IPS-18c (cell line): Measurements from ENCODE around the gene TTLL1.
"Not testable (repeated sequence)": the region's sequence is repeated elsewhere in the genome, so short reads cannot be mapped to it uniquely, and the experiment has no call there.

Experiments
- H3K4me3 ChIP-seq: 2 replicates; pipeline ENCODE4 v1.7.0; 2013; ENCODE audit warnings: low read depth, mild to moderate bottlenecking, low read length, moderate library complexity; ENCODE audit not compliant: insufficient read depth
- H3K9me3 ChIP-seq: one replicate; pipeline ENCODE4 v1.6.1; 2013; ENCODE audit warnings: mild to moderate bottlenecking, low read length, moderate library complexity; ENCODE audit not compliant: control insufficient read depth, insufficient read depth

TTLL1 gene

DNA sequence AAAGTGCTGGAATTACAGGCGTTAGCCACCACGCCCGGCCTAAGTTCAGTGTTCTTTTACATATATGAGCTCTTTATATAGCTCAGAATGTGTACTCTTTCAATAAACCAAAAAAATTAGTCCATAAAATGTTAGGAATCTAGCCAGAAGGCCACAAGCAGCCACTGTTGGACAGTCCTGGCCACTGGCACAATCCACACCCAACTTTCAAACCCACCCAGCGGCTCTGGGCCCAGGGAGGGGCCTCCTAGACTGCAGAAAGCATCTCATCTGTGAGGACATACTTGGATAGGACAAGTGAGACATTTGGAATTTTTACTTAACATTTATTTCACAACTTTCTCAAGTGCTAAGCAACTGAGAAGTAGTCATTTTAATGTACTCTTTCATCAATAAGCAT, 80.7 kb downstream of the TTLL1 start:
- Histone ChIP-seq H3K4me3 (no peak overlapping the region), H3K9me3 (no peaks in the 10 kb centered on the region)

DNA sequence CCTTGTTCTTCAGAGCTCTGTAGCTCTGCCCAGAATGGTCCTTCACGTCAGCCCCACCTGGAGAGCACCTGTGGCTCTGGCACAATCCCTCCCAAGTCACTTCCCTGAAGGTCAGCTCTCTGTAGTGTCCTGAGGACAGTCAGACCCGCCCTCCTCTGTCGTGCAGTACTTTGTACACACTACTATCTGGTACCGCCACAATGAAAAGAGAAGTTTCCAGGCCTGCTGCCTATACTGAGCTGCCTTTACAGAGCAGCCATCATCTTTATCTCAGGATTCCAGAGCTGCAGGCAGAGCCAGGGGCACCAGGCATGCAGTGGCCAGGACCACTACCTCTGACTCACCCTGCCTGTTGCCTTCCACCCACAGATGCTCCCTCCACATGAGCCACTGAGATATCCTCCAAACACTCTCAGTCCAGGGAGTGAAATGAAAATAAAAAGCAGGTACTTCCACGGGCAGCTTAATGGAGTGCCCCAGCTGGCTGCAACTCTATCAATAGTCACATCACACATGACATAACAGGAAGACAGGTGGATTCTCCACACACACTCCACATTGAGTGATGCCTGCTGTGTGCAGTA, 81.6 kb downstream of the TTLL1 start:
- no peak overlapping the region for H3K4me3 ChIP-seq
- no peaks in the 10 kb centered on the region for H3K9me3 ChIP-seq

DNA sequence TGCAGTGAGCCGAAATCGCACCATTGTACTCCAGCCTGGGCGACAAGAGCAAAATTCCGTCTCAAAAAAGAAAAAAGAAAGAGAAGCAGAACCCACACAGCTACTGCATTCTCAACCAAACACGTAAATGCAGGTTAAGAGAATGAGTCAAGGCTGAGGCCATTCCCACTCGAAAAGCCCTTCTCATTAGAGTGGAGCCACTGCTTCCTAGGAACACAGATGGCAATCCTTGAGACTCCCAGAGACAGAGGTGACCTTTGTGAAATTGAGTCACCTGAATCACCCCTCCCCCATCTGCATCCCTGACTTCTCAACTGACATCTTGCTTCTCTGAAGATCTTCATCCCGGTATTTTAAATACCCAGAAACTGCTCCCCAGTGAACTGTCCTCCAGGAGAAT, 82.4 kb downstream of the TTLL1 start:
- no peaks in the 10 kb centered on the region for H3K9me3 ChIP-seq
- H3K4me3 ChIP-seq: no peak overlapping the region

DNA sequence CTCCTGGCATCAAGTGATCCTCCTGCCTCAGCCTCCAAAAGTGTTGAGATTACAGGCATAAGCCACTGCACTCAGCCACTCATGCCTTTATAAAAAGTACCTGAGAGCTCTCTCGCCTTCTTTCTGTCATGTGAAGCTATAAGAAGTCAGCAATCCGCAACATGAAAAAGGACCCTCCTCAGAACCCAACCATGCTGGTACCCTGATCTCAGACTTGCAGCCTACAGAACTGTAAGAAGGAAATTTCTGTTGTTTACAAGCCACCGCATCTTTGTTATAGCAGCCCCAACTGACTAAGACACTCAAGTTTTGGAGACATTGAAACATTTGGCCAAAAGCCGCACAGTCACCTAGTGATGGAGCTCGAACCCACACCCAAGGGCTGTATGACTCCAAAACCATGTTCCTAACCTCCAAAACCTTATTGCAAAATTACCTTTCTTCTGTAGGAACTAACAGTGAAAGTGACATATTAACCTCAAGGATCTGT, 83.1 kb downstream of the TTLL1 start:
- H3K9me3 ChIP-seq: peaks cover 2% of the 10 kb centered on the region
- no peak overlapping the region for H3K4me3 ChIP-seq

DNA sequence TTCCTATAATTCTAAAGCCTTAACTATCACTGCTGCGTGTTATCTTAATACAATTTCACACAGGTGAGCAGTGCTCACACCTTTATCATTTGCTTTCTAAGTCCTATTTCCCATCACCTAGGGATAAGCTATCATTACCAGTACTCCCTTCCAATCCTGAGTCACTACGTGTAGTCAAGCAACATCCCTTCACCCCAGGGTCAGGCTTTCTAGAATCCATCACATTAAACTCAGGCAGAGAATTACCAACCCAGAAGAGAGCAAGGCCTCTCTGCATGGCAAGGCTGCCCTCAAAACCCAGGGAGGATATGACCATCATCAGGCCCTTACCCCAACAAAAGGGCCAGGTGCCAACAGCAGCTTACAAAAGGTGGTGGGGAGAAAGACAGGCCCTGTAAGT, 84.1 kb downstream of the TTLL1 start:
- Histone ChIP-seq H3K4me3 (no peak overlapping the region), H3K9me3 (peaks cover 2% of the 10 kb centered on the region)

DNA sequence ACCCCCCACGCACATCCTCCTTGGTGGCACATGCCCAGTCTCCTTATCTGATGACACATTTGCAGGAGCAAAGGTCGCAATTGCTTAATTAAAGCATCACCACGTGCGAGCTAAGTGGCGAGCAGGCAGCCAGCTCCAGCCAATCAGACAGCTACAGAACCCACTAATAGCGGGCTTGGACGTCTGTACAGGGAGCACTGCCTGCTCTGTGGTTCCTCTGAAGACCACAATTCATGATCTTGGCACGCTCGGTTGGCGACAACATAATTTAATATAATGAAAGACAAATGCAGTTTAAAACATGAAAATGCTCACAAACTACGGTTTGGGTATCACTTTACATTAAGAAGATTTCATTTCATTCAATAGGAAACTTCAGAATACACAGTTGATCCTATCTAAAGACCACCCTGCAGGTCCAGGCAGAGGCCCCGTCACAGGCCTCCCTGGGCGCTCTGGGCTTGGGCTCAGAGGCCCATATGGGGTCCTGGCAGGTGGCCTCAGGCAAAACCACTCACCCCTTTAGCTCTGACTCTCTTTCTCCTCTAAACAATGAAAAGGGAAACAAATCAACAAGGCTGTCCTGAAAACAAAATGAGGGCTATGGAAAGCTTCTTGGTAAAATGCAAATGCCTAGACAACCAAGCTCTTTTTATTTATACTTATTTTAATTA, 84.7 kb downstream of the TTLL1 start:
- H3K4me3 ChIP-seq: no peak overlapping the region
- peaks cover 2% of the 10 kb centered on the region for H3K9me3 ChIP-seq

DNA sequence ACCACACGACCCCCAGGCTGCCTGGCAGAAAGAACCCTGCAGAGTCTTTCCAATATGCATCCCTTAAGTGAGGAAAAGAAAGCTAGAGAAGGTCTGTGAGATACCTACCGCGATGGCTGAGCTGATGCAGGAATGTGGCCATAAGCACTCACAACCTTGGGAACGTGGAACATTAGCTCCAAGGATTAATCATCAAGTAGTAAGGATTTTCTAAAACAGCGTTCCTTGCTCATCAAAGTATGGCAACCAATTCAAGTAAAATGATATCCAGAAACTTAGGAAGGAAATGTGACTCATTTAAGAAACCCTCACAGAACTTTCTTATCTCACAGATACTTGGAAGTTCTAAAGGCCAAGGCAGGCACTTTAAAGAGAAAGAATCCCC, 87.0 kb downstream of the TTLL1 start:
- Histone ChIP-seq H3K9me3 (peaks cover 2% of the 10 kb centered on the region), H3K4me3 (no peak overlapping the region)

DNA sequence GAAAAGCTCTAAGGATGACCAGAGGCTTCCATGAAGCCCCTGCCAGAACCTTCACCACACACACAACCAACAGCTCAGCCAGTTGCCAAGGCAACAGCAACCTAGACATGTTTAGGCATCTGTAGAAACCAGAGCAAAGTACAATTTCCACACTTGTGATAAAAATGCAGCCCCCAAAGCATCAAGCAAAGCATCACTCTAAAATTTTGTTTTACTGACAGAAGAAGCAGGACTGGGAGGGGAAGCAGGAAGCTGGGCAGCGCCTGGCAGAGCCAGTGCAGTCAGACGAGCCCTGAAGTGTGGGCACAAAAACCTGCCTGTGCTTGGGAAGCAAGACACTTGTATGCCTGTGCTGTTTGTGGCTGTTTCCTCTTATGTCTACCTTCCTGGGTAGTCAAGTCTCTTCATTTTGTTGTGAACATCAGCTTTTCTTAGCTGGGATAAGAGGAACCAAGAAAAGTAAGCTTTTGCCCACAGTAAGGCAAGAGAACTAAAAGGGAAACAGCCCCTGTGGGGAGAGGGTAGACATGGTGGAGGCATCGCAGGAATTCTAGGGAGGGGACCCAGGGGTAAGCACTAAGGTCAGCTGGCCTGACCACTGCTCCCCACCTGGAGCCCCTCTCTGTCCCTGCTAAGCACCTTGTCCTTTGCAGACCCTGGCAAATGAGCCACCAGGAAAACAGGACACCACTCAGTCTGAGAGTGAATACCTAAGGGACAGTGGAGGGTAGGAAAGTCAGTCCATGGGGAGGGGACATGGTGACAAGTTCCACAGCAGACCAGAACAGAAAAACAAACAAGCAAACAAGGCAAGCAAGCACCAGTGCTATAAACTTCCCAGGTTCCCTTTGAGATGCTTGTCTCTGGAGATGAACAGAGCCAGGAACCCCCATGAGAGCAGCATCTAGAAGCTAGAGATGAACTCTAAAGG, 87.7 kb downstream of the TTLL1 start:
- Histone ChIP-seq H3K9me3 (peaks cover 2% of the 10 kb centered on the region), H3K4me3 (no peak overlapping the region)

DNA sequence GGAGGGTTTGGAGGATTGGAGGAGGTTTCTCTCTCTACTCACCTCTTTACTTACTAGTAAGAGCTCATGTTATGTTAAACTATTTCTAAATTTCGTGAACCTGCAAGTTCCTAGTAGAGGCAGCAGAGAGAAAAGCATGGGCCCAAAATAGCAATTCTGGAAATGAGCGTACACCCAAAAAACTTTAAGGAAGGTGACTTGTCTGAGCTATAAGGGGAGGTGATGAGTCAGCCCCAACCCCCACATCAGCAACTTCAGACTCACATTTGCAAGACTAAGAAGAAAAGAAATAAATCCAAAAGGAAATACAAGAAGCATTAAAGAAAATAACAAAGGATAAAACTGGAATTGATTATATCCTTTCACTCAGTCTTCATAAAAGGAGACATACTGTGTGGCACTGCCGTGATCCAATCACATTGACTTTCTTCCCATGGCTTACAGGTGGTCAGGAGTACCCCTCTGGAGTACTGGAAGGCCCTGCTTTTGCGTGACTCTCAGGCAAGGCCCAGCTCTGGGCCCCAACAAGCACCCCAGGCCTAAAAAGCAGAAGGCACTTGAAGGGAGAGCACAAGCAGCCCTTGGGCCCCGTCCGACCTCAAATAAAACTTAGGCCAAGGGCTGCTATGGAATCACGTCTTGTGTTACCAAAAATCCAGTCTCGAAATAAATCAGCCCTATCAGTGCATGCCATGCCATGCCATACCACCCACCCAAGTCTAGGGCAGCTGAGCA, 88.6 kb downstream of the TTLL1 start:
- H3K4me3 ChIP-seq: no peak overlapping the region
- H3K9me3 ChIP-seq: peaks cover 2% of the 10 kb centered on the region

DNA sequence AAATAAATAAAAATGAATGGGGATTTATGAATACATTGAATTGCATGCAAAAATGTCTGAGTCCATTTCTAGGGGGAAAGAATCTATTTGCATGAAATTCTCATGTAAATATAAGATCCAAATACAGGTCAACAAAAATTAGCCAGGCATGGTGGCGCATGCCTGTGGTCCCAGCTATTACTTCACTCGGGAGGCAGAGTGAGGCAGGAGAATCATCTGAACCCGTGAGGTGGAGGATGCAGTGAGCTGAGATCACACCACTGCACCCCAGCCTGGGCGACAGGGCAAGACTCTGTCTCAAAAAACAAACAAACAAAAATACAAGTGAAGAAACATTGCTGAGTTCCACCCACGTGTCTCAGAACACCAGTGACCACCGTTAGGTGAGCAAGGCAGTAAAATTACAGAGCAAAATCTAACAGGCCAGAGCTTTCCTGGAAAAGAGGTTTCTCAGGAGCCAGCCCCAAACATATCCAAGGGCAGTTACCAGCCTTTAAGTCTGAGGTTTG, 91.6 kb downstream of the TTLL1 start:
- Histone ChIP-seq H3K9me3 (peaks cover 2% of the 10 kb centered on the region), H3K4me3 (no peak overlapping the region)

DNA sequence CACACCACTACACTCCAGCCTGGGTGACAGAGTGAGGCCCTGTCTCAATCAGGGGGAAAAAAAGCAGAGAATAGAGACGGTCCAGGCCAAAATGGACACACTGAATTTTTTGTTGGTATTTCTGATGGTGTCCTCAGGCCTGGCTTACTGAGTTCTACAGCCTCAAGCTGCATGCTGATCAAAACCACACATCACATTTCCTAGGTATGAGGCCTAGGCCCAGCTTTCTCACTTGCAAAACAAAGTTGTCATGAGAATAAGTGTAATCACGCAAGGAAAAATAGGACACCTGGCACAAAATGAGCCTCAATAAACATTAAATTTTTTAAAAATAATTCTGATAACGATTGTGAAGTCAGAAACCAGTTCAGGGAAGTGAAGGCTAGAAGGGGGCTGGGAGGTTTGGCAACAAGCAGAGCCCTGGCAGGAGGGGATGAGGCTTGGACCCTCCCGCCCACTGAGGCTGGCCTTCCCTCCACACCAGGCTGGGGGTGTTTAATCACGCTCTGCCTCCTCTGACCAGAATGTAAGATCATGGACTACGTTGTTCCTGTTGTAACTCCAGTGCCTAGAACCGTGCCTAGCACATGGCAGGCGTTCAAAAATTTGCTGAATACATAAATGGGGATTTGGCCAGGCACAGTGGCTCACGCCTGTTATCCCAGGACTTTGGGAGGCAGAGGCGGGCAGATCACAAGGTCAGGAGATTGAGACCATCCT, 92.4 kb downstream of the TTLL1 start:
- Histone ChIP-seq H3K9me3 (peaks cover 2% of the 10 kb centered on the region), H3K4me3 (no peak overlapping the region)

DNA sequence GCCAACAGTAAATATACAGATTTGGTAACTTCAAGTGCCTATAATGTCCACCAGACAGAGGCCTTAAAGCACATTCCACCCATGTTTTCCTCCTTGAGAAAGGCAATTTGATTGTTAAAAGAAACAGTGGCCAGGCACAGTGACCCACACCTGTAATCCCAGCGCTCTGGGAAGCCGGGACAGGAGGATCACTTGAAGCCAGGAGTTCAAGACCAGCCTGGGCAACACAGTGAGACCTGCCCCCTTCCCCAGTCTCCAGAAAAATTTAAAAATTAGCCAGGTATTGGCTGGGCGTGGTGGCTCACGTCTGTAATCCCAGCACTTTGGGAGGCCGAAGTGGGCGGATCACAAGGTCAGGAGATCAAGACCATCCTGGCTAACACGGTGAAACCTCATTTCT, 93.5 kb downstream of the TTLL1 start:
- not testable (repeated sequence) for H3K4me3 ChIP-seq, H3K9me3 ChIP-seq

DNA sequence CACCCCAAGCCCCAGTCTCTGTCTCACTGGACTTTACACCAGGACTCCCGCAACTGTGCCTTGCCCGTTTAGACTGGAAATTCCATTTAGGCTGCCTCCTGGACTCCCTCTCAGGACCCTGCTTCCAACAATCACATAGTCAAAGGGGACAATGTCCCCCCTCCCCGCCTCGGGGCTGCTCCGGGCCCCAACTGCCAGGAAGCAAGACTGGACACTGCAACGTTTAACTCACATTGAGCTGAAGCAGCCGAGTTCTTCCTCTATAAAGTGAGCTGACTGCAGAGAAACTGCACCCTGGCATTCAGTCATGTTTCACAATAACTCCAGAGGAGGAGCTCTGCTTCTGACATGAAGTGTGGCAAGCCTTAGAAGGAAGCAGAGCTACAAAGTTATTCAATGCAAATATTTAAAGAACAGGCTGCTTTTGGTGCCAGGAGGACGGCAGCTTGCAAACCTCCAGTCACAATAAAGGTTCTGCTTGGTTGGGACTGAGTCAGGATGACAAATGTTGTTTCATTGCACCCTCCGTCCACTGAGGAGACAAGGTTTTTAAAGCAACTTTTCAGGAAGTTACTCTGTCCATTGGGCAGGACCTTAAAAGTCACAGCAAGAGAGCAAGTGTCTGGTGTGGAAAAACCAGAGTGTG, 94.2 kb downstream of the TTLL1 start:
- Histone ChIP-seq H3K9me3 (no peaks in the 10 kb centered on the region), H3K4me3 (no peak overlapping the region)

DNA sequence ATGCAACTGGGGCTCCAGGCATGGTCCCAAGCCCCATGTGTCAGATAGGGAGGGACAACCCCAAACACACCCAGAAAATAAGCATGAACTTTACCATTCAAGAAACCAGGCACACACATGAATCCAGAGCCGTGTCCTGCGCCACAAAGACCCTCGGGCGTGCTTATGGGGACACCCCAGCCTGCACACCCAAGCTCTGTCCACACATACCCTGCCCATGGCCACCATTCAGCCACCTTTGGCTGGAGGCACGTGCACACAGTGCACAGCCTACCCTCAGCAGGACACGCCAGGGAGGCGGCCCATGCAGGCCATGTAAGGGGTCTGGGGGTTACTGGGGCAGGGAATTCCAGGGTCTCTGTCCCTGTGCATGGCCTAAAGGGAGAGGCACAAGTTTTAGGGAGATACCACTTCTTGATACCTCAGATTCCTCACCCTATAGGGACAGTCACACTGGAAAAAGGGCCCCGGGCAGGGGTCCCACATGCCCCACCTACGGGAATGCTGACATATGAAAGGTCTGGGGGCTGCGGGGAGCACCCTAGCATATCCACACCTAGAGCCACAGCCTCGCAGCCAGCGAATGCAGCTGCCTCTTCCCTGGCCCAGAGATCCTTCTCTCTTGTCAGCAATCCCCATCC, 94.8 kb downstream of the TTLL1 start:
- no peak overlapping the region for H3K4me3 ChIP-seq

DNA sequence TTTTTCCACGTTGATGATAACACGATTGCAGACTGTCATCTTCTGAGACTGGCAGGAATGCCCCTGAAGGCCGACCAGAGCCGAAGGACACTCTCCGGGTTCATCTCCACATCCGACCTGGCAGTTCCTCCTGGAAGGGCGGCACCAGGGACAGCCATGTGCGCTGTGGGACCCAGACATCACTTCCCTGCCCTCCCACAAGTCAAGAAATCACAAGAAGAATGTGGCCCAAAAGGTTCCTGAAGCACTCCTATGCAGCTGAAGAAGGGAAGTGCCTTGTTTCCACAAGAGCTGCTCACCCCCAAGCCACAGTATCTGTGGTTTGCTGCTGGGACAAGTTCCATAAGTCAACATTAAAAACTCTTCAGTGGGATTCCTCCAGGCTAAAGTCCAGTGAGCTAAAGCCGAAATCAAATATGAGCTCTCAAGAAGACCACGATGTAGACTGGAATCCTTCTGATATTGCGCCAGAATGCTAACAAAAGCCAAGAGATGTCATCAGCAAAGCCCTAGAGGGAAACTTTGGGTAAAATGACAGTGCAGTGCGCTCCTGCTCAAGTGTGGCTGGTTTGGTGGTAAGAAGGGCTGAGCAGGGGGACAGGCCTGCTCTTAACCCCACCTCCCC, 95.4 kb downstream of the TTLL1 start:
- no peaks in the 10 kb centered on the region for H3K9me3 ChIP-seq
- H3K4me3 ChIP-seq: no peak overlapping the region

More for the DNA sequence above, 94.8 kb downstream of the TTLL1 start:
- H3K9me3 ChIP-seq: no peaks in the 10 kb centered on the region
